Liver (tissue), 9 donors: ENCODE data around the gene OPHN1. TPM values are rescaled to one million over a fixed set of nuclear protein-coding genes. Genes with fewer than 3 reads are reported as not detected.

Experiments
- DNase-seq: peaks from one replicate; pipeline ENCODE4 v3.0.0-alpha.2; 2017; ENCODE audit warnings: low spot score
- H3K27ac ChIP-seq, 2 donors: one replicate each; pipeline ENCODE4 v1.7.0; 2013; ENCODE audit warnings: inconsistent platforms in 2 of 2, low read length in 2 of 2, control low read depth in 1 of 2, low read depth in 1 of 2, mild to moderate bottlenecking in 1 of 2
- H3K27me3 ChIP-seq, 4 donors: one replicate each; pipeline versions ENCODE4 v1.6.1 to v1.7.0; 2013; ENCODE audit warnings: low read length in 3 of 4, inconsistent platforms in 1 of 4, mild to moderate bottlenecking in 1 of 4, moderate library complexity in 1 of 4; ENCODE audit not compliant: control insufficient read depth in 4 of 4, insufficient read depth in 4 of 4
- H3K36me3 ChIP-seq, 4 donors: one replicate each; pipeline versions ENCODE4 v1.6.1 to v1.7.0; 2013; ENCODE audit warnings: low read length in 3 of 4, mild to moderate bottlenecking in 3 of 4, low read depth in 1 of 4, moderate library complexity in 1 of 4; ENCODE audit not compliant: control insufficient read depth in 4 of 4, insufficient read depth in 3 of 4
- H3K4me1 ChIP-seq, 4 donors: one replicate each; pipeline versions ENCODE4 v1.6.1 to v1.7.0; 2013; ENCODE audit warnings: low read length in 3 of 4, mild to moderate bottlenecking in 3 of 4, moderate library complexity in 1 of 4; ENCODE audit not compliant: control insufficient read depth in 4 of 4, insufficient read depth in 4 of 4
- H3K4me3 ChIP-seq, 3 donors: one replicate each; pipeline versions ENCODE4 v1.6.1 to v1.7.0; 2013; ENCODE audit warnings: low read length in 3 of 3, control low read depth in 1 of 3, low read depth in 1 of 3, mild to moderate bottlenecking in 1 of 3
- H3K9ac ChIP-seq, 2 donors: one replicate each; pipeline ENCODE4 v1.7.0; 2013; ENCODE audit warnings: low read length in 2 of 2, mild to moderate bottlenecking in 2 of 2, moderate library complexity in 2 of 2, control low read depth in 1 of 2, low read depth in 1 of 2
- H3K9me3 ChIP-seq, 4 donors: one replicate each; pipeline versions ENCODE4 v1.6.1 to v1.7.0; 2013; ENCODE audit warnings: low read length in 3 of 4; ENCODE audit not compliant: control insufficient read depth in 4 of 4
- EGR1 ChIP-seq, 2 donors: IDR thresholded peaks; 2 replicates each; pipeline ENCODE4 v1.6.1; 2016 to 2018; ENCODE audit warnings: antibody characterized with exemption in 2 of 2, low read depth in 2 of 2
- FOXA1 ChIP-seq: IDR thresholded peaks from 2 replicates; pipeline ENCODE4 v1.6.1; 2016; ENCODE audit warnings: antibody characterized with exemption
- FOXA2 ChIP-seq: IDR thresholded peaks from 2 replicates; pipeline ENCODE4 v1.6.1; 2016; ENCODE audit warnings: antibody characterized with exemption
- GABPA ChIP-seq, 2 donors: IDR thresholded peaks in 1 of 2; conservative IDR thresholded peaks in 1 of 2; 2 replicates each; pipeline ENCODE4 v1.6.1; 2016; ENCODE audit warnings: antibody characterized with exemption in 2 of 2, mild to moderate bottlenecking in 1 of 2, moderate library complexity in 1 of 2
- HNF4A ChIP-seq, 2 donors: conservative IDR thresholded peaks; 2 replicates each; pipeline ENCODE4 v1.6.1; 2016; ENCODE audit warnings: antibody characterized with exemption in 2 of 2, mild to moderate bottlenecking in 2 of 2
- HNF4G ChIP-seq: IDR thresholded peaks from 2 replicates; pipeline ENCODE4 v1.6.1; 2016; ENCODE audit warnings: antibody characterized with exemption
- JUND ChIP-seq, 2 donors: IDR thresholded peaks; 2 replicates each; pipeline ENCODE4 v1.6.1; 2016; ENCODE audit warnings: antibody characterized with exemption in 2 of 2
- NR2F2 ChIP-seq: IDR thresholded peaks from 2 replicates; pipeline ENCODE4 v1.6.1; 2016; ENCODE audit warnings: antibody characterized with exemption
- RAD21 ChIP-seq, 2 donors: IDR thresholded peaks; 2 replicates each; pipeline ENCODE4 v1.6.1; 2016; ENCODE audit warnings: antibody characterized with exemption in 2 of 2, mild to moderate bottlenecking in 2 of 2
- RXRA ChIP-seq, 2 donors: IDR thresholded peaks; 2 replicates each; pipeline ENCODE4 v1.6.1; 2017 to 2018; ENCODE audit warnings: antibody characterized with exemption in 2 of 2, mild to moderate bottlenecking in 1 of 2
- SP1 ChIP-seq: IDR thresholded peaks from 2 replicates; pipeline ENCODE4 v1.6.1; 2018; ENCODE audit warnings: antibody characterized with exemption, mild to moderate bottlenecking
- TAF1 ChIP-seq: conservative IDR thresholded peaks from 2 replicates; pipeline ENCODE4 v1.6.1; 2016; ENCODE audit warnings: antibody characterized with exemption, mild to moderate bottlenecking
- YY1 ChIP-seq: IDR thresholded peaks from 2 replicates; pipeline ENCODE4 v1.6.1; 2016; ENCODE audit warnings: antibody characterized with exemption, mild to moderate bottlenecking
- WGBS: extraction: QIAGEN DNeasy Blood & Tissue Kit; methylation state at CpG from one replicate; pipeline ENCODE4 v1.1.7; 2013; 5-methylcytosine and 5-hydroxymethylcytosine counted together
- polyA plus RNA-seq, 2 donors: library from polyadenylated mRNA; stranded (reverse) in 1 of 2; unstranded in 1 of 2; fragments of 200-250 nt in 1 of 2; fragments of >200 nt in 1 of 2; fragmentation: Nextera tagmentation in 1 of 2; extraction: Ambion mirVana in 1 of 2; gene quantifications; one replicate each; pipeline versions ENCODE4 v1.2.1 to v1.2.3, GENCODE V29; 2013 to 2015
- total RNA-seq, 2 donors: library from RNA; depleted of rRNA; stranded (reverse); fragments of >200 nt; gene quantifications; one replicate each; pipeline ENCODE4 v1.2.3, GENCODE V29; 2014
- TF ChIP-seq, protein P1 (sequence below): fragments of 150-350 bp; IDR thresholded peaks from 2 replicates; pipeline ENCODE4 v1.5.1; 2017; ENCODE audit warnings: improper control_type of control experiment, low read depth, low read length; ENCODE audit not compliant: missing input control
- TF ChIP-seq, protein P2 (sequence below): IDR thresholded peaks from 2 replicates; pipeline ENCODE4 v1.6.1; 2016; ENCODE audit warnings: antibody characterized with exemption
- TF ChIP-seq, protein P3 (sequence below): IDR thresholded peaks from 2 replicates; pipeline ENCODE4 v1.6.1; 2016; ENCODE audit warnings: antibody characterized with exemption
- TF ChIP-seq, protein P4 (sequence below): IDR thresholded peaks from 2 replicates; pipeline ENCODE4 v1.6.1; 2016; ENCODE audit warnings: antibody characterized with exemption, mild to moderate bottlenecking
- donor health status: healthy.
- donor health status: healthy.
- donor health status: healthy.
- donor health status: healthy.
- donor health status: healthy.

Gene OPHN1
- total and polyA plus RNA-seq, 4 donors = 0.17 to 1.2 (median 0.60) TPM

DNA sequence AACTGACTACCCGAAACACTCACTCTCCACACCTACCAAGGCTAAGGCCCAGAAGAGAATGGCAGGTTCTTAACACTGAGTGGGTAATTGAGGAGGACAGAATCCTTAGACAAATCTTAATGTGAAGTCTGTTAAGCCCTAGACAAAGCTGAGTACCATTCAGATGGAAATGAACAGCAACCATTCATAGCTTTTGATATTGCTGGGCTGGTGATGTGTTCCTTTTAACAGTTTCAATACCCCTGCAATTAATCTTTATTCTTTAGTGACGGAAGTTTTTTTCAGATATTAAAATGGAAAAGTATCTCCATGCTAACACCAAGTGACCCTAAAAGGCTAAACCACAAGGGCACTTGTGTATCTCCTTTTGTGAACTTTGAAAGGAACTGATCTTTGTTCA, 334.9 kb downstream of the OPHN1 start:
- no peak for DNase-seq
- WGBS = 94% methylated on average over 2 of the region's 2 CpGs
- H3K9me3 ChIP-seq = no peaks in the 10 kb centered on the region

DNA sequence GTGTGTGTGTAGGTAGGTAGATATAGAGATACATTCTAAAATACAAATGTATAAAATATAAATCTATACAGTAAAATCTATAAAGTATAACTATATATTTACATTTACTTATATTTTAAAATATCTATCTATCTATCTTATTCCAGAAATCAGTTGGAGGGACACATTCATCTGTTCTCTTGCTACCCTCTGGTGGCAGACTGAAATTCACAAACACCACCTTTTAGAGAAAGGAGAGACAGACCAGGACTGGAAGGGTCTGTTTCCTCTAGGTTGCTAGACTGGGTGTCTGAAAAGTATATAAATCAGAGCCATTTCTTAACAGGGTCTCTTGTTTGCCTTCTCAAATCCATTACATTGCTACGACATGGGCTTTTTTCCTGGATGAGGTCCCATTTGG, 343.0 kb downstream of the OPHN1 start:
- Histone ChIP-seq H3K9ac (no peak overlapping the region), H3K4me3 (no peak overlapping the region), H3K27ac (no peak overlapping the region), H3K27me3 (peaks cover 0 to 4% (median 0%) of the 10 kb centered on the region in 4 donors), H3K4me1 (no peaks in the 10 kb centered on the region), H3K36me3 (no peaks in the 10 kb centered on the region), H3K9me3 (no peaks in the 10 kb centered on the region)
- no peak for TF ChIP-seq SP1
- TF ChIP-seq YY1 = no peak
- TF ChIP-seq NR2F2 = no peak
- TF ChIP-seq RAD21 (IDR thresholded peaks at IDR 0.05) = peak in 1 of 2 donors; percentile 23
- WGBS = 88% methylated on average over 1 of the region's 1 CpG
- no peak for DNase-seq

More for the DNA sequence above, 334.9 kb downstream of the OPHN1 start:
- H3K27me3 ChIP-seq = no peaks in the 10 kb centered on the region
- no peak overlapping the region for H3K27ac ChIP-seq
- TF ChIP-seq RAD21 (IDR thresholded peaks at IDR 0.05) (no peak), SP1 (no peak), NR2F2 (no peak), GABPA (IDR thresholded peaks at IDR 0.05 in 1 of 2, conservative IDR thresholded peaks at IDR 0.05 in 1 of 2) (no peak)
- no peaks in the 10 kb centered on the region for H3K36me3 ChIP-seq
- no peak overlapping the region for H3K9ac ChIP-seq
- no peak overlapping the region for H3K4me3 ChIP-seq
- H3K4me1 ChIP-seq = no peaks in the 10 kb centered on the region

DNA sequence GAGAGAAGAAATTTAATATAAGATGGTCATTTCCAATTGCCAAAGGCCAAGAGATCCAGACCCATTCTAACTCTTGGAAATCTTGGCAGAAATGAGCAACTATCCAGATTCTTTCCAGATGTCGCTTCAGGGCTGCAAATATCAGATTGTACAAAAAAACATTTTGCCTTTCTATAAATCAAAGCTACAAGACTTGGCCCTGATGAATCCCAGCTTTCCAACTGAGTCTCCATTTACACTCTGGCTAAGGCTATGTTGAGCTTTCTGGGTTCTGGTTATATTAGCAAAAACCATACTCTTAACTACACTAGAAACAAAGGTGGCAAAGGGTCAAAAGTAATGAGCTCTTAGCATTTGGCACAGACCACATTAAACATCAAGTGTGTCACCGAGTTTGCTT, 345.8 kb downstream of the OPHN1 start:
- 88% methylated on average over 2 of the region's 2 CpGs for WGBS
- H3K9ac ChIP-seq = no peak overlapping the region
- no peaks in the 10 kb centered on the region for H3K4me1 ChIP-seq
- no peaks in the 10 kb centered on the region for H3K36me3 ChIP-seq
- no peak overlapping the region for H3K27ac ChIP-seq
- H3K9me3 ChIP-seq = no peaks in the 10 kb centered on the region
- peaks cover 0 to 4% (median 0%) of the 10 kb centered on the region in 4 donors for H3K27me3 ChIP-seq
- TF ChIP-seq RXRA (IDR thresholded peaks at IDR 0.05) = no peak
- no peak for TF ChIP-seq FOXA2
- TF ChIP-seq HNF4A (conservative IDR thresholded peaks at IDR 0.05) = no peak
- TF ChIP-seq, protein P1, sequence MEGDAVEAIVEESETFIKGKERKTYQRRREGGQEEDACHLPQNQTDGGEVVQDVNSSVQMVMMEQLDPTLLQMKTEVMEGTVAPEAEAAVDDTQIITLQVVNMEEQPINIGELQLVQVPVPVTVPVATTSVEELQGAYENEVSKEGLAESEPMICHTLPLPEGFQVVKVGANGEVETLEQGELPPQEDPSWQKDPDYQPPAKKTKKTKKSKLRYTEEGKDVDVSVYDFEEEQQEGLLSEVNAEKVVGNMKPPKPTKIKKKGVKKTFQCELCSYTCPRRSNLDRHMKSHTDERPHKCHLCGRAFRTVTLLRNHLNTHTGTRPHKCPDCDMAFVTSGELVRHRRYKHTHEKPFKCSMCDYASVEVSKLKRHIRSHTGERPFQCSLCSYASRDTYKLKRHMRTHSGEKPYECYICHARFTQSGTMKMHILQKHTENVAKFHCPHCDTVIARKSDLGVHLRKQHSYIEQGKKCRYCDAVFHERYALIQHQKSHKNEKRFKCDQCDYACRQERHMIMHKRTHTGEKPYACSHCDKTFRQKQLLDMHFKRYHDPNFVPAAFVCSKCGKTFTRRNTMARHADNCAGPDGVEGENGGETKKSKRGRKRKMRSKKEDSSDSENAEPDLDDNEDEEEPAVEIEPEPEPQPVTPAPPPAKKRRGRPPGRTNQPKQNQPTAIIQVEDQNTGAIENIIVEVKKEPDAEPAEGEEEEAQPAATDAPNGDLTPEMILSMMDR = no peak
- no peak for TF ChIP-seq EGR1 (IDR thresholded peaks at IDR 0.05; ENCODE audit: low read depth in 2 of 2)
- DNase-seq = no peak
- no peak overlapping the region for H3K4me3 ChIP-seq

DNA sequence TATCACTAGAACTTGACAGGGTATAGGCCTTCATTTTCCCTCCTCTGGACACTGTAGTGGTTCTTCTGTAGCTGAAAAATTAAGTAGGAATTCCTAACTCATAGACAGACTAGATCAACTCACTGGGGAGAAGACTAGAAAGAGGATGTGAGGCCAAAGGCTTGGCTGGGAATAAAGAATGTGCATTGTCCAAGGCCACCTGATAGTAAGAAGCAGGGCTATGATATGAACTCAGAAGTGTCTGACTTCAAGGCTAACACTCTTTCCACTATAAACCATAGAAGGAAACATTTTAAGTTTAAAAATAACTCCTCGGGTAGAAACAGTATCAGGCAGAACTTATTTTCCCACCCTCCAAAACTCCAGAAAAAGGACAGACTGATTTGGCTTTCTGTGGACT, 346.6 kb downstream of the OPHN1 start:
- Histone ChIP-seq H3K9ac (no peak overlapping the region), H3K9me3 (no peaks in the 10 kb centered on the region), H3K36me3 (no peaks in the 10 kb centered on the region), H3K4me1 (no peaks in the 10 kb centered on the region), H3K4me3 (no peak overlapping the region), H3K27me3 (peaks cover 0 to 4% (median 0%) of the 10 kb centered on the region in 4 donors), H3K27ac (no peak overlapping the region)
- DNase-seq = no peak
- 72% methylated on average over 1 of the region's 1 CpG for WGBS
- TF ChIP-seq TAF1 = no peak
- TF ChIP-seq JUND (IDR thresholded peaks at IDR 0.05) = no peak
- no peak for TF ChIP-seq FOXA2
- no peak for TF ChIP-seq HNF4A (conservative IDR thresholded peaks at IDR 0.05)
- TF ChIP-seq FOXA1 = no peak
- TF ChIP-seq NR2F2 = no peak
- TF ChIP-seq, protein P2, sequence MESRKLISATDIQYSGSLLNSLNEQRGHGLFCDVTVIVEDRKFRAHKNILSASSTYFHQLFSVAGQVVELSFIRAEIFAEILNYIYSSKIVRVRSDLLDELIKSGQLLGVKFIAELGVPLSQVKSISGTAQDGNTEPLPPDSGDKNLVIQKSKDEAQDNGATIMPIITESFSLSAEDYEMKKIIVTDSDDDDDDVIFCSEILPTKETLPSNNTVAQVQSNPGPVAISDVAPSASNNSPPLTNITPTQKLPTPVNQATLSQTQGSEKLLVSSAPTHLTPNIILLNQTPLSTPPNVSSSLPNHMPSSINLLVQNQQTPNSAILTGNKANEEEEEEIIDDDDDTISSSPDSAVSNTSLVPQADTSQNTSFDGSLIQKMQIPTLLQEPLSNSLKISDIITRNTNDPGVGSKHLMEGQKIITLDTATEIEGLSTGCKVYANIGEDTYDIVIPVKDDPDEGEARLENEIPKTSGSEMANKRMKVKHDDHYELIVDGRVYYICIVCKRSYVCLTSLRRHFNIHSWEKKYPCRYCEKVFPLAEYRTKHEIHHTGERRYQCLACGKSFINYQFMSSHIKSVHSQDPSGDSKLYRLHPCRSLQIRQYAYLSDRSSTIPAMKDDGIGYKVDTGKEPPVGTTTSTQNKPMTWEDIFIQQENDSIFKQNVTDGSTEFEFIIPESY = no peak
- no peak for TF ChIP-seq HNF4G
- no peak for TF ChIP-seq EGR1 (IDR thresholded peaks at IDR 0.05; ENCODE audit: low read depth in 2 of 2)
- TF ChIP-seq YY1 = no peak
- TF ChIP-seq, protein P3, sequence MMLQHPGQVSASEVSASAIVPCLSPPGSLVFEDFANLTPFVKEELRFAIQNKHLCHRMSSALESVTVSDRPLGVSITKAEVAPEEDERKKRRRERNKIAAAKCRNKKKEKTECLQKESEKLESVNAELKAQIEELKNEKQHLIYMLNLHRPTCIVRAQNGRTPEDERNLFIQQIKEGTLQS = no peak
- TF ChIP-seq RAD21 (IDR thresholded peaks at IDR 0.05) = no peak
- TF ChIP-seq, protein P4, sequence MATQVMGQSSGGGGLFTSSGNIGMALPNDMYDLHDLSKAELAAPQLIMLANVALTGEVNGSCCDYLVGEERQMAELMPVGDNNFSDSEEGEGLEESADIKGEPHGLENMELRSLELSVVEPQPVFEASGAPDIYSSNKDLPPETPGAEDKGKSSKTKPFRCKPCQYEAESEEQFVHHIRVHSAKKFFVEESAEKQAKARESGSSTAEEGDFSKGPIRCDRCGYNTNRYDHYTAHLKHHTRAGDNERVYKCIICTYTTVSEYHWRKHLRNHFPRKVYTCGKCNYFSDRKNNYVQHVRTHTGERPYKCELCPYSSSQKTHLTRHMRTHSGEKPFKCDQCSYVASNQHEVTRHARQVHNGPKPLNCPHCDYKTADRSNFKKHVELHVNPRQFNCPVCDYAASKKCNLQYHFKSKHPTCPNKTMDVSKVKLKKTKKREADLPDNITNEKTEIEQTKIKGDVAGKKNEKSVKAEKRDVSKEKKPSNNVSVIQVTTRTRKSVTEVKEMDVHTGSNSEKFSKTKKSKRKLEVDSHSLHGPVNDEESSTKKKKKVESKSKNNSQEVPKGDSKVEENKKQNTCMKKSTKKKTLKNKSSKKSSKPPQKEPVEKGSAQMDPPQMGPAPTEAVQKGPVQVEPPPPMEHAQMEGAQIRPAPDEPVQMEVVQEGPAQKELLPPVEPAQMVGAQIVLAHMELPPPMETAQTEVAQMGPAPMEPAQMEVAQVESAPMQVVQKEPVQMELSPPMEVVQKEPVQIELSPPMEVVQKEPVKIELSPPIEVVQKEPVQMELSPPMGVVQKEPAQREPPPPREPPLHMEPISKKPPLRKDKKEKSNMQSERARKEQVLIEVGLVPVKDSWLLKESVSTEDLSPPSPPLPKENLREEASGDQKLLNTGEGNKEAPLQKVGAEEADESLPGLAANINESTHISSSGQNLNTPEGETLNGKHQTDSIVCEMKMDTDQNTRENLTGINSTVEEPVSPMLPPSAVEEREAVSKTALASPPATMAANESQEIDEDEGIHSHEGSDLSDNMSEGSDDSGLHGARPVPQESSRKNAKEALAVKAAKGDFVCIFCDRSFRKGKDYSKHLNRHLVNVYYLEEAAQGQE = no peak
- TF ChIP-seq GABPA (IDR thresholded peaks at IDR 0.05 in 1 of 2, conservative IDR thresholded peaks at IDR 0.05 in 1 of 2) = no peak
